Ishikawa (cell line): ENCODE data around the gene TESPA1.

ENCODE experiments used
- CEBPB ChIP-seq: IDR thresholded peaks from 2 replicates; pipeline ENCODE4 v1.6.1; 2012
- CREB1 ChIP-seq: IDR thresholded peaks from 2 replicates; pipeline ENCODE4 v1.6.1; 2012; ENCODE audit warnings: low read depth
- EGR1 ChIP-seq: IDR thresholded peaks from 2 replicates; pipeline ENCODE4 v1.6.1; 2012
- EP300 ChIP-seq: IDR thresholded peaks from 2 replicates; pipeline ENCODE4 v1.6.1; 2012; ENCODE audit warnings: borderline replicate concordance
- FOXM1 ChIP-seq: IDR thresholded peaks from 2 replicates; pipeline ENCODE4 v1.6.1; 2012; ENCODE audit warnings: low read depth, borderline replicate concordance
- NFIC ChIP-seq: IDR thresholded peaks from 2 replicates; pipeline ENCODE4 v1.6.1; 2012
- RAD21 ChIP-seq: IDR thresholded peaks from 2 replicates; pipeline ENCODE4 v1.6.1; 2012; ENCODE audit warnings: low read depth
- REST ChIP-seq: IDR thresholded peaks from 2 replicates; pipeline ENCODE4 v1.6.1; 2012; ENCODE audit warnings: low read depth, mild to moderate bottlenecking
- TAF1 ChIP-seq: IDR thresholded peaks from 2 replicates; pipeline ENCODE4 v1.6.1; 2012; ENCODE audit warnings: low read depth, mild to moderate bottlenecking
- TCF12 ChIP-seq: IDR thresholded peaks from 2 replicates; pipeline ENCODE4 v1.6.1; 2012; ENCODE audit warnings: low read depth
- TEAD4 ChIP-seq: IDR thresholded peaks from 2 replicates; pipeline ENCODE4 v1.6.1; 2012
- YY1 ChIP-seq: IDR thresholded peaks from 2 replicates; pipeline ENCODE4 v1.6.1; 2012; ENCODE audit warnings: low read depth
- ZBTB7A ChIP-seq: IDR thresholded peaks from 2 replicates; pipeline ENCODE4 v1.6.1; 2012; ENCODE audit warnings: low read depth
- TF ChIP-seq, protein P1 (sequence below): IDR thresholded peaks from 2 replicates; pipeline ENCODE4 v1.6.1; 2012
- TF ChIP-seq, protein P2 (sequence below): IDR thresholded peaks from 2 replicates; pipeline ENCODE4 v1.6.1; 2012

Gene TESPA1

GRCh38 chr12:54945082-54945481, 39.5 kb downstream of the TESPA1 start:
- TF ChIP-seq, protein P1, sequence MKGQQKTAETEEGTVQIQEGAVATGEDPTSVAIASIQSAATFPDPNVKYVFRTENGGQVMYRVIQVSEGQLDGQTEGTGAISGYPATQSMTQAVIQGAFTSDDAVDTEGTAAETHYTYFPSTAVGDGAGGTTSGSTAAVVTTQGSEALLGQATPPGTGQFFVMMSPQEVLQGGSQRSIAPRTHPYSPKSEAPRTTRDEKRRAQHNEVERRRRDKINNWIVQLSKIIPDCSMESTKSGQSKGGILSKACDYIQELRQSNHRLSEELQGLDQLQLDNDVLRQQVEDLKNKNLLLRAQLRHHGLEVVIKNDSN = no peak
- TF ChIP-seq RAD21 = no peak
- no peak for TF ChIP-seq CEBPB

DNA sequence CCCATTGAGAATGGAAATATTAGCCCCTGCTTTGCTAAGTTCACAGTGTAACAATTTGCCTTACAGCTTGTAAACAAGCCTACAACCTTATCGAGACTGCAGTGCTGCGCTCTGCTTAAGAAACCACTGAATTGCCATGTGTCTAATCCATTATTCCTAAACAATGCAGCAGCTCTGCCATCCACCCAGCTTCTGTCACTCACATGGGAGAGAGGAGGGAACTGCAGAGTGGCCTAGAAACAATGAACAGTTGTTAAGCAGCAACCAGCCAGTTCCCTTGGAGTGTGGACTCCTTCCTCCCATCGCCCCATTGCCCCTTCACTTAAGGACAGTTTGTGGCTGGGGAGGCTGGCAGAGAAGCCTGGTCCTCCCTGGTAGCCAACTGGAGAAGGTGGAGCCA, 42.9 kb downstream of the TESPA1 start:
- TF ChIP-seq EGR1 (no peak), NFIC (no peak), REST (no peak), RAD21 (no peak), TAF1 (no peak), CREB1 (no peak), EP300 (no peak), TCF12 (no peak), FOXM1 (no peak), TEAD4 (no peak), ZBTB7A (no peak), CEBPB (no peak), YY1 (no peak)
- TF ChIP-seq, protein P2, sequence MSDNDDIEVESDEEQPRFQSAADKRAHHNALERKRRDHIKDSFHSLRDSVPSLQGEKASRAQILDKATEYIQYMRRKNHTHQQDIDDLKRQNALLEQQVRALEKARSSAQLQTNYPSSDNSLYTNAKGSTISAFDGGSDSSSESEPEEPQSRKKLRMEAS = no peak
- TF ChIP-seq, protein P1 = no peak

DNA sequence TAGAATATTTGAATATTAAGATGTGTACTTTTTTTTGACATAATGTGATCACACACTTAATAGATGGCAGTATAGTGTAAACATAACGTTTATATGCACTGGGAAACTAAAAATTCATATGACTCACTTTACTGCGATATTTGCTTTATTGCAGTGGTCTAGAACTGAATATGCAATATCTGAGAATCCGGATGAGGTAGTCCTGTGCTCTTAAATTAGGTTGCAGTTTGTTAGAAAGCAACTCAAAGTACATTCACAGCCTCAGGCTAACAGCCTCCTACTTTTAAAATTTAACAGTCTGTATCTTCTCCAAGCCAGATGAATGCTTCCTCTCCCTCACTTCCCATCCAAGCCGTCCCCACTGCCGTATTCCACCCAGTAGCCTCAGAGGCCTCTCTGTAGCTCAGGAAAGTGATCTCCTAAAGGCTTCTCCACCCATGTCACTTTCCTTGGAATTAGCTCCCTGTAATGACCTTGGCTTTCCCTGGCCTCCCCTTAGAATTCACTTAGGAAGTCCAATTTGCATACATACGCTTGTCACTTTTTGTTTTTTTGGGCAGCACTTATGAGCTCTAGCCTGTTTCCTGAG, 43.7 kb downstream of the TESPA1 start:
- TF ChIP-seq EGR1 (no peak), REST (no peak), CREB1 (no peak), FOXM1 (no peak)

DNA sequence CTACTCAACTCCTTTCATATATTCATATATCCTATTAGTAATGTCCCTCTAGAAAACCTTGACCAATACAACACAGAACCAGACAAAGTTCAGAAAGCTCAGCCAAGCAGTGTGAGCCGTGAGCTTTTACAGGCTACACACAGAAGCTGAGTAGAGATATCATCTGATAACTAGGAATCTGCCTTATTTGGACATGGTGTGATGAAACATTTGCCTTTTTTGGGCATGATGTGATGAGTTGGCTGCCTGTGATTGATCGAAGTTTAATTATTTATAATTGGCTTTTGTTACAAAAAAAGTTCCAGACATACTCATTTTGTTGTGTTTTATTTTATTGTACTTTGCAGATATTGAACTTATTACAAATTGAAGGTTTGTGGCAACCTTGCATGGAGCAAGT, 46.6 kb downstream of the TESPA1 start:
- TF ChIP-seq NFIC (no peak), TEAD4 (no peak), CEBPB (no peak), ZBTB7A (no peak), RAD21 (no peak), EP300 (no peak), REST (no peak), TAF1 (no peak), FOXM1 (no peak), YY1 (no peak), CREB1 (no peak)
- TF ChIP-seq, protein P1 = no peak
- TF ChIP-seq, protein P2 = no peak

GRCh38 chr12:54937376-54937775, 47.2 kb downstream of the TESPA1 start:
- TF ChIP-seq TCF12 (no peak), EP300 (no peak), ZBTB7A (no peak), TAF1 (no peak), YY1 (no peak), NFIC (no peak), EGR1 (no peak), CEBPB (no peak), REST (no peak)
- TF ChIP-seq, protein P2 = no peak
